T-helper 1 cell treated with Interleukin-12 subunit alpha and Interleukin-12 subunit beta and Interleukin-4 antibody, amounts not matched to agents 30 ng/mL and 1 ng/mL, for 36 hours (primary cell): ENCODE data around the gene MYO1A. TPM values are rescaled to one million over a fixed set of nuclear protein-coding genes. Genes with fewer than 3 reads are reported as not detected.

ENCODE experiments used
- total RNA-seq: library from RNA; stranded (reverse); gene quantifications from 2 replicates; pipeline ENCODE4 v1.2.3, GENCODE V29; 2022

The MYO1A gene
- total RNA-seq, 1 donor from 2014 or later: 1.5 TPM

Other genes with a start within 250 kb of the MYO1A start
- not detected in 2 replicates for gene SDR9C7, start 115.7 kb downstream of the MYO1A start, total RNA-seq
- gene RDH16, start 92.5 kb downstream of the MYO1A start, total RNA-seq: 0.41 and 0.47 TPM in 2 replicates
- gene ZBTB39, start 43.6 kb downstream of the MYO1A start, total RNA-seq: 9.7 and 10.0 TPM in 2 replicates
- 0.39 TPM in 1 of 2 replicates, not detected in the other for gene TAC3, start 33.6 kb downstream of the MYO1A start, total RNA-seq
- 40.0 and 45.4 TPM in 2 replicates for gene NEMP1, start 28.7 kb upstream of the MYO1A start, total RNA-seq
- gene NAB2, start 39.0 kb upstream of the MYO1A start, total RNA-seq: 12.3 and 14.4 TPM in 2 replicates
- 165 and 178 TPM in 2 replicates for gene STAT6, start 61.2 kb upstream of the MYO1A start, total RNA-seq
- 0.86 and 1.1 TPM in 2 replicates for gene LRP1, start 78.4 kb upstream of the MYO1A start, total RNA-seq
- gene LRP1-AS, start 97.5 kb upstream of the MYO1A start, total RNA-seq: not detected in 2 replicates
- 0.37 and 0.56 TPM in 2 replicates for gene NXPH4, start 166.7 kb upstream of the MYO1A start, total RNA-seq
- gene SHMT2, start 179.6 kb upstream of the MYO1A start, total RNA-seq: 166 and 181 TPM in 2 replicates
- 4.2 and 5.7 TPM in 2 replicates for gene STAC3, start 201.1 kb upstream of the MYO1A start, total RNA-seq